GM12875 (cell line): ENCODE results near the gene GNS.

Source experiments
- H3K4me3 ChIP-seq: one replicate; pipeline ENCODE4 v1.5.1; 2011; ENCODE audit warnings: low read depth, low read length, control low read depth
- TF ChIP-seq, protein P1 (sequence below): IDR thresholded peaks from 2 replicates; pipeline ENCODE4 v1.5.1; 2011; ENCODE audit warnings: low read depth, mild to moderate bottlenecking, control low read depth, inconsistent platforms, low read length, moderate library complexity, borderline replicate concordance; ENCODE audit not compliant: insufficient read depth

The GNS gene

DNA sequence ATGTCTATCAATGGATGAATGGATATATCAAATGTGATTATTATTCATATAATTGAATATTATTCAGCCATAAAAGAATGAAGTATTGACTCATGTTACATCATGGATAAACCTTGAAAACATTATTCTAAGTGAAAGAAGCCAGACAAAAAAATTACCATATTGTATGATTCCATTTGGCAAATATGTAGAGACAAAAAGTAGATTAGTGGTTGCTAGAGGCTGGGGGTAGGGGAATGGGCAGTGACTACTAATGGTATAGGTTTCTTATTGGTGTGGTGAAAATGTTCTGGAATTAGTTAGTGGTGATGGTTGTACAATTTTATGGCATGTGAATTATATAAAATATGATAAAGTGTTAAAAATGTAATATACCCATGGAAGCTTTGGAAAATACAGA, 31.8 kb upstream of the GNS start:
- TF ChIP-seq, protein P1, sequence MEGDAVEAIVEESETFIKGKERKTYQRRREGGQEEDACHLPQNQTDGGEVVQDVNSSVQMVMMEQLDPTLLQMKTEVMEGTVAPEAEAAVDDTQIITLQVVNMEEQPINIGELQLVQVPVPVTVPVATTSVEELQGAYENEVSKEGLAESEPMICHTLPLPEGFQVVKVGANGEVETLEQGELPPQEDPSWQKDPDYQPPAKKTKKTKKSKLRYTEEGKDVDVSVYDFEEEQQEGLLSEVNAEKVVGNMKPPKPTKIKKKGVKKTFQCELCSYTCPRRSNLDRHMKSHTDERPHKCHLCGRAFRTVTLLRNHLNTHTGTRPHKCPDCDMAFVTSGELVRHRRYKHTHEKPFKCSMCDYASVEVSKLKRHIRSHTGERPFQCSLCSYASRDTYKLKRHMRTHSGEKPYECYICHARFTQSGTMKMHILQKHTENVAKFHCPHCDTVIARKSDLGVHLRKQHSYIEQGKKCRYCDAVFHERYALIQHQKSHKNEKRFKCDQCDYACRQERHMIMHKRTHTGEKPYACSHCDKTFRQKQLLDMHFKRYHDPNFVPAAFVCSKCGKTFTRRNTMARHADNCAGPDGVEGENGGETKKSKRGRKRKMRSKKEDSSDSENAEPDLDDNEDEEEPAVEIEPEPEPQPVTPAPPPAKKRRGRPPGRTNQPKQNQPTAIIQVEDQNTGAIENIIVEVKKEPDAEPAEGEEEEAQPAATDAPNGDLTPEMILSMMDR, result no peak
- H3K4me3 ChIP-seq, result no peak overlapping the region

DNA sequence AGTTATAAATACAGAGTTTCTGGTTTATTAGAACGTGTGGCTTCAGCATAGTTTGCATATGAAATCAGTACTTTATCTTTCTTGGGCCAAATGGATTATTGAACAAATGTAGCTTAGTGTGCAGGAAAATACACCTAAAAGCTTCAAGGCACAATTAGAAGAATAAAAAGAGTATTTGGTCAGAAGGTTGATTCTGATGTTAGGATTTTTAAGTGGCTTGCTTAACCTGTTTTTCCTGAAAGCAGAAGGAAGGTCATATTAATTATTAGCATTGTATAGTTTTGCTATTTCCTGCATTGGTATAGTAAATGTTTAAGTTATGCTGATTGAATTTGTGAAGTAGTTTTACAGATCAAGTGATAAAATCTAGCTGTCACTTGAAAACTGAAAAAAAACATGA, 31.0 kb upstream of the GNS start:
- TF ChIP-seq, protein P1, result no peak
- no peak overlapping the region for H3K4me3 ChIP-seq

DNA sequence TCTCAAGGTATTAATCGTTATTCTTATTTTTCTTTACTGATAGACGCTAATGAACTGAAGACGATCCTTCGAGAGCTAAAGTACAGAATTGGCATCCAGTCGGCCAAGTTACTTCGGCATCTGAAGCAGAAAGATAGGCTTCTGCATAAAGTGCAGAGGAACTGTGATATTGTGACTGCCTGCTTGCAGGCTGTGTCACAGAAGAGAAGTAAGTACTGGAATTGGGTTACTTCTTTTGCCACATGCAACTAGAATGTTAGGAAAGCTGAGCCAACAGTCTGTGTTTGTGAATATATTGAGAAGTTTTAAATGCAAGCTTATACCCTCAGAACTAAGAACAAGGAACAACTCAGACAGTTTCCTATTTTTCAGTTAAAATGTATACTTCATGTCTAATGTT, 26.6 kb upstream of the GNS start:
- TF ChIP-seq, protein P1, result no peak

DNA sequence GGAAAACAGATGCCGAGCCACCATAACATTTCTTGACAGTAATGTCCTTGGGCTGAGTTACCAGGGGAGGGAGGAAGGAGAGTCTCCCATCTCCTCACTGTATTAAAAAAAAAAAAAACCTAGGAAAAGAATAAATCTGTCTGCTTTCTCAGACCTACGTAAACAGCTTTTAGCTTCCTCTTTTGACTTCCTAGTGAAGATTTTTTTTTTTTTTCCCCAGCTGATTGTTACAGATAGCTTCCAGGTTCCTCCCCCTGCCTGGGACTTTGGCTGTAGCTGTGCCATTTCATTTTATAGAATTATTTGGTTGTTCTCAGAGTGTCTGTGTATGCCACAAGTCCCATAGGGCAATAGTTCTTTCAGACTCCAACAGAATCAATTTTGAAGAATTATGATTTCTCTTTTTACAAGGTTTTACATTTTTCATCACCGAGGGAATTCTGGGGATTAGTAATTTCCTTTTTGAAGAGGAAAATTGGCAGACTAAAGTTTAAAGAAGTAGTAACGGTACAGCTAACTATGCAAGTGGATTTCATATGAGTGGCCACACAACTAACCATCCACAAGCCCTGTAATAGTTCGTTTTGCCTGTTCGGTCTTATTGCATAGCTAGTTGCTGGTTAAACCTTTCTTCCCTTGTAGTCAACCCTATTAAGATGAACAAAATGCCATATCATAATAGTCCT, 23.1 kb upstream of the GNS start:
- no peak overlapping the region for H3K4me3 ChIP-seq
- TF ChIP-seq, protein P1, result no peak

More for the DNA sequence above, 26.6 kb upstream of the GNS start:
- H3K4me3 ChIP-seq, result no peak overlapping the region

DNA sequence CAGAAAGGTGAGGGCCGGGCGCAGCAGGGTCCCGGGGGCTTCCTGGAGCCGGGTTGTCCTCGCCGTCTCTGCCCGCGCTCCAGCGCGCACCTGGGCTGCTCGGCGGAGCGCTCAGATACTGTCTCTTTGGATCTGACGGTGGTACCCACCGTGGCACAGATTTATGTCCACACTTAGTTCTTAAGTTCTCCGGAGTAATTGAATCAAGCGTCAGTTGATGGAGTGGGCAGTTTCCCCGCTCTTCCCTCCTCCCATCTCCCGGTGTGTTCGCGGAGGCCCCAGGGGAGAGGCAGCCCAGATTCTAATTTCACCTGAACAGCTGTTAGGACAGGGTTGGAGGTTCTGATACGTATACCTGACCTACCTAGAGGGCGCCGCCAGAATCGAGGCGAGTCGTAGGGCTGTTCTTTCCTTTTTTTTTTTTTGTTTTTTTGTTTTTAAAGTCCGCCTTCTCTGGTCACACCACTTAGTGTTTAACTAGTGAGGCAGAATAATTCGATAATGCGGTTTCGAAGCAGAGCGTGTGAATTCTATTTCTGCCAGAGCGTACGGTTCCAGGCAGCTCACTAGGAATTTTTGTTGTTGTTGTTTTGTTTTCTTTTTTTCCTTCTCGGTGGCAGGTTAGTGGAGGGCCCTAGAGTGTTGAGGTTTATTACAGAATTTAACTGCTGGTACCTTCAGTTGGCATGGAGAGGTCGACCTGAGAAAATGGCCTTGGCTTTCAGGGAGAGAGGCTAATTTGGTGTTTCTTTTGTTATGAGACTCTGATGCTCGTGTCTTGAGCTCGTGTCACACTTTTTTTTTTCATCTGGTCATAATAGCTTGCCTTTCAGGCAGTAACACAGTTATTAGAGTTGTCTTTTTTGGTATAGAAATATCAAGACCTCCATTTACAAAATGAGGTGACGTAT, 22.3 kb upstream of the GNS start:
- H3K4me3 ChIP-seq, result no peak overlapping the region
- TF ChIP-seq, protein P1, result no peak

DNA sequence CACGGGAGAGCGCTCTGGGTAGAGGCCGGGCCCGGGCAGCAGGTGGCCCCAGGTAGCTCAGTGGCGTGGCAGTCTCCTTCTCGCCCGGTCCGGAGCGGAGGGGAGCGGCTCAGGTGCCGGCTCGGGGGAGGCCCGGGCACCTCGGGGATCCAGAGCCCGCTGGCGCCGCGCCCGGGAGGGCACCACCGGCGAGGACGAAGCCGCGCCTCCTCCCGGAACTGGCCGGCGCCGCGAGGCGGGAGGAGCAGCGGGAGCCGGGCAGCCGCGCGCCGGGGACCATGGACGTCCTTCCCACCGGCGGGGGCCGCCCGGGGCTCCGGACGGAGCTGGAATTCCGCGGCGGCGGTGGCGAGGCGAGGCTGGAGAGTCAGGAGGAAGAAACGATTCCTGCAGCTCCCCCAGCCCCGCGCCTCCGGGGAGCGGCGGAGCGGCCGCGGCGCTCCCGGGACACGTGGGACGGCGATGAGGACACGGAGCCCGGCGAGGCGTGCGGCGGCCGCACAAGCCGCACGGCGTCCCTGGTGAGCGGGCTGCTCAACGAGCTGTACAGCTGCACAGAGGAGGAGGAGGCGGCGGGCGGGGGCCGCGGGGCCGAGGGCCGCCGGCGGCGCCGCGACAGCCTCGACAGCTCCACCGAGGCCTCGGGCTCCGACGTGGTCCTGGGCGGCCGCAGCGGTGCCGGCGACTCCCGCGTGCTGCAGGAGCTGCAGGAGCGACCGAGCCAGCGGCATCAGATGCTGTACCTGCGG, 21.5 kb upstream of the GNS start:
- peak overlapping the region; percentile 36 for H3K4me3 ChIP-seq
- TF ChIP-seq, protein P1, result no peak
